NCI-H1930 (cell line): ENCODE results near the gene ING1.
"Not testable (repeated sequence)": the region's sequence is repeated elsewhere in the genome, so short reads cannot be mapped to it uniquely, and the experiment has no call there.

ENCODE experiments used
- DNase-seq, 2 experiments: peaks; one replicate each; lab custom pipeline; 2025; lab: John Stamatoyannopoulos, UW

Gene ING1

DNA sequence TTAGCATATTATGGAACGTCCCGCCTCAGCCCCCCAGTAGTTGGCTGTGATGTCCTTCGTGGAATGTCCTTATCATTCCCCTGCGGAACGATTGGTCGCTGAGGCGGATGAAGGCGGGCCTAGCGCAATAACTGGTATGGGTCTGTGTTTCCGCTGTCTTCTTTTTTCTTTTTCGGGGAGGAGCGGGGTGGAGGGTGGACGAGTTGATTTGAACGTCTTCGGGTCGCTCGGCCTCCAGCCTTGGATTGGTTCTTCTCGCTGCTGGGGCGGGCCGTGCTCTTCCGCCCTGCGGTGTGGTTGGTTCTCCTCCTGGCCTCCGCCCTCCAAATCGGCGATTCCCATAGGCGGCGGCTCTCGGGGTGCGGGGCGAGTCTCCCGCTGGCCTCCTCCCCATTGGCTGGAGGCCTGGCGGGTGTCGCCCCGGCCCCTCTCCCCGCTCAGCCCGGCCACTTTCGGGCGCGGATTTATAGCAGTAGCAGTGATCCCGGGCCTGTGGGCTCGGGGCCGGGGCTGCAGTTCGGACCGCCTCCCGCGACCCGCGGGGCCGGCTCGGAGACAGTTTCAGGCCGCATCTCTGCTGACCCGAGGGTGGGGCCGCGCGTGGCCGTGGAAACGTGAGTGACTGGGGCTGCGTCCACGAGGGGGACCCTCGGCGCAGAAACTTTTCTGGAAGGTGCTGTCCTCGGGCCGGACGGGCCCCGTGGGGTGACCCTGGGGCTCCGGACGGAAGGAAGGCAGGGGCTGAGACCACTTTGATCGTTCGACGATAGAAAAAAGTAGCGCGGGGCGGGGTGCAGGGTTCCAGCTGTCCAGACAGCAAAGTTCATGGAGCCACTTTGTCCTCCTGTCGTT, 2.1 kb downstream of the ING1 start:
- peak; percentile 100 for DNase-seq

- no peak for DNase-seq
Measured at GRCh38 chr13:110716247-110716515, 2.7 kb downstream of the ING1 start.

- DNase-seq = no peak
Measured at GRCh38 chr13:110719036-110719710, 5.7 kb downstream of the ING1 start.

DNA sequence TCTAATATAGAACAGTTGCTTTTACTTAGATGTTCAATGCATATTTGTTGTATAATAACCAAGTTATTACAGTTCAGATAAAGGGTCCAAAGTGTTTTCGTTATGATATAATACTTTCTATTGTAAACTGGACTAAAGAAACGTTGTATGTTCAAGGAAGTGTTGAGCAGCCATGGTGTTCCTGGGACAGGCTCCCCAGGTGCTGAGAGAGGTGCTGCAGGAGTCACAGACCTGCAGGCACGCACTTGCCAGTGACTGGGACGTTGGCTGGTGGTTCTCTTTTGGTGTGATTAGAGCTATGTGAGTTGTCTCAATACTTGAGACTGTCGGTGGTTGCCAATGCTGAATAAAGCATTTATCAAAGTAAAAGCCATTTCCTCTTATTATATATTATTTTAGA, 9.5 kb downstream of the ING1 start:
- no peak for DNase-seq

GRCh38 chr13:110723598-110723997, 10.1 kb downstream of the ING1 start:
- DNase-seq = no peak

DNA sequence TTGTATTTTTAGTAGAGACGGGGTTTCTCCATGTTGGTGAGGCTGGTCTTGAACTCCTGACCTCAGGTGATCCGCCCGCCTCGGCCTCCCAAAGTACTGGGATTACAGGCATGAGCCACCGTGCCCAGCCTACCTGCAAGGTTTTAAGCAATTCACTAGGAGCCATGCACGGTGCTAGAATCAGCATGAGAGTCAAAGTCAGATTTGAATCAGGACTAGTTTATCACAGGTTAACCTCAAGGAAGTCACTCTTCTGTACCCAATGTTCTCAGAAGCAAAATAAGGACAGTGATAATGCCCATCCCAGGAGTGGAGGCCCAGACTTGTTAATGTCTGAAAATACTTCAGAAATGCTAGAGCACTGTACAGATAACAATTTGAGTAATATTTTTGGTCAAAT, 12.7 kb downstream of the ING1 start:
- not testable (repeated sequence) for DNase-seq

DNA sequence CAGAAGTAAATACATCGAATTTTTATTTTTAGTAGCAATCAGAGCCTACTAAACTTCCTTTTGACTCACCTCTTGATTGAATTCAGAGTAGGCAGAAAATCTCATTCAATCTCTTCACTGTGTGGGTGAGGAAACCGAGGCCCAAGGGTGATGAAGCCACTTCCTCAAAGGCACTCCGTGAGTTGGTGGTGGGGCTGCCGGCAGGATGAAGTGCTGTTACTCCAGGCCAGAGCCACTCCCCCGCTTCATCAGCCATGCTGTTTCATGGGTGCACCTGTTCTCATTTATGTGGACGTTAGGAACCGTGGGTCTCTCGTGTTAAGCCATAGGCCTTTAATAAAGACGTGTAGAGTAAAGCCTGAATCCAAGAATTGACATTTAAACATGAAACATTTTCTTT, 13.2 kb downstream of the ING1 start:
- DNase-seq = no peak

- no peak for DNase-seq
Measured at GRCh38 chr13:110731072-110731471, 17.6 kb downstream of the ING1 start.

DNA sequence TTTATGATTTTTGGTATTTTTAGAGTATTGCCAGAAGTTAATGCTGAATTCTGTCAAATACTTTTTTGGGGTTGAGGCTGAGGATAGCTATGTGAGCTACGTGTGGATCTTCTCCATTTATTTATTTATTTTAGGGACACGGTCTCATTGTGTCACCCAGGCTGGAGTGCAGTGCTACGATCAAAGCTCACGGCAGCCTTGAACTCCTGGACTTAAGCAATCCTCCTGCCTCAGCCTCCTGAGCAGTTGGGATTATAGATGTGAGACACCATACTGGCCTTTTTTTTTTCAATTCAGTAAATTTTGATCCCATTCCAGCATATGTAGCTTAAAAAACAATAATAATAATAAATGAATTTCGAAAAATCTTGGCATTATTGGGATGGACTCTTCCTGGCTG, 21.1 kb downstream of the ING1 start:
- no peak for DNase-seq

DNA sequence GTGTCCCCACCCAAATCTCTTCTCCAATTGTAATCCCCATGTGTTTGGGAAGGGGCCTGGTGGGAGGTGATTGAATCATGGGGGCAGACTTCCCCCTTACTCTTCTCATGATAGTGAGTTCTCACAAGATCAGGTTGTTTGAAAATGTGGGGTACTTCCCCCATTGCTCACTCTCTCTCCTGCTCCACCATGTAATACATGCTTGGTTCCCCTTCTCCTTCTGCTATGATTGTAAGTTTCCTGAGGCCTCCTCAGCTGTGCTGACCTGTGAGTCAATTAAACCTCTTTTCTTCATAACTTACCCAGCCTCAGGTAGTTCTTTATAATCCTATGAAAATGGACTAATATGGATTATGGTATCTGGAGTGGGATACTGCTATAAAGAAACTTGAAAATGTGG, 24.1 kb downstream of the ING1 start:
- DNase-seq = no peak

- no peak for DNase-seq
Measured at GRCh38 chr13:110743687-110744086, 30.2 kb downstream of the ING1 start.

DNA sequence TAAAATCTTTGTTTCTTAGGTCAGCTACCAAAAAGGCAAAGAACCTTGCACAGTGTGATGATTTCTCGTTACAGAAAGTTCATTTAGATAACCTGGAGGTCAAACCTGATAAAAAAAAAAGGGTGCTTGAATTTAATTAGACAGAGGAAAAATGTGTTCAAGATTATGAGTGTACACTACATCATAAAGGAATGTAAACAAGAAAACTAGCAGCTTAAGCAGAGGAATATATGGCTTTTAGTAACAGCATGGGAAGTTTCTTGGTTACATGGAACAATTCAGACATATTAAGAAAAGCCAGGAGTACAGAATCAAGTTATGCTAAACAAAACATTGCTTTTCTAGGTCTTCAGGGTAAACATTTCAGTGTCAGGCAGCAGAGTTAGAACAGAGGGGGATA, 32.9 kb downstream of the ING1 start:
- no peak for DNase-seq

DNA sequence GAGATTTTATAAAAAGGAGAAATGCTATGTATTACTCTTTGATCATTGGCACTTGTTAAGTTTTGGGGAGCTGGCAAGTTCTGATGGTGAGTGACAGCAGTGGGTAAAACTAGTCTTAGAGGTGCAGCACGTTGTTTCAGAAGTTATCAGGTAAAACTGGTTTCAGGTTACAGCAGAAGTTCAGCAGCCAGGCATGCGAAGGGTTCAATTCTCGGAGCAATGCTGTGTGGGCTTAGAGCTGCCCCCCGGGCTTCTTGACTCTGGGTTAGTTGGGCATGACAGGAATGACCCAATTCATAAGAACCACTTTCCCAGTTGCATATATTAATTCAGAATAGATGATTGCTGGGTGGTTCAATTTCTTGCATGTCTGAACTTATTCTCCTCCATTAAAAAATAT, 34.8 kb downstream of the ING1 start:
- no peak for DNase-seq

DNA sequence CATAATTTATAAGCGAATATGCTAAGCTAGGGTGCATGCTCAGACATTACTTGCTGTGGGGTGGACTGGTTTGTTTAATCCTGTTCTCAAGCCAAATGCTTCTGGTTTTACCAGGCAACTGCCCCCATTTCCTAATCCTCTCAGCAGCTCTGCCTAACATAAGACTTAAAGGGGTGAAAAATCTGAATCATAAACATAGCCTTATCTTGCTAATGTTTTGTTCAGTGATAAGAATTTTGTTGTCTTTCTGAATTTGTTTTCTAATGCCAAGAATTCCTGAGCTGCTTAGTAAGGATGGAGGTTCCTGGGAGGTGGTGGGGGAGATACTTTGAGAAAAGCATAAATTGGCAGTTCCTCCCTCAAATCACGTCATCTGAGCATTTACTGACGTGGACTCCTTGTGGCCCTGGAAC, 42.7 kb downstream of the ING1 start:
- no peak for DNase-seq

DNA sequence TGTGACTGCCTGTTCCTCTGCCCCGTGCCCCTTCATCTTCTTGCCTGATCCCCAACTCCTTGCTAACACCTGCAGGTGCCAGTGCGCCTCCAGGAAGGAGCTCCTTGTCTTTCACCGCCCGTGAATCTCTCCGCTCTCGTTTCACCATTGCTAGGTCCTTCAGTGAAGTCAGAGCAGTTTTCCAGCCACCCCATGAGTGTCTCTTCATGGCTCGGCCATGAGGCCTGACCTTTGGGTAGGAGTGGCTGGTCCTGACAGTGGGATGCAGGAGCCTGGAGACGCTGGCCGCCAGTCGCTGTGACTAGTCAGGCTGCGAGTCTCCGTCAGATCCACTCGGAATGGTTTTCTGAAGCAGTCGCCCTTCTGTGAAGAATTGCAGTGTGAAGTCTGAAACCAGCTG, 43.8 kb downstream of the ING1 start:
- no peak for DNase-seq

GRCh38 chr13:110758195-110758805, 44.8 kb downstream of the ING1 start:
- DNase-seq = no peak

- DNase-seq = no peak
Measured at GRCh38 chr13:110759710-110760109, 46.2 kb downstream of the ING1 start.

DNA sequence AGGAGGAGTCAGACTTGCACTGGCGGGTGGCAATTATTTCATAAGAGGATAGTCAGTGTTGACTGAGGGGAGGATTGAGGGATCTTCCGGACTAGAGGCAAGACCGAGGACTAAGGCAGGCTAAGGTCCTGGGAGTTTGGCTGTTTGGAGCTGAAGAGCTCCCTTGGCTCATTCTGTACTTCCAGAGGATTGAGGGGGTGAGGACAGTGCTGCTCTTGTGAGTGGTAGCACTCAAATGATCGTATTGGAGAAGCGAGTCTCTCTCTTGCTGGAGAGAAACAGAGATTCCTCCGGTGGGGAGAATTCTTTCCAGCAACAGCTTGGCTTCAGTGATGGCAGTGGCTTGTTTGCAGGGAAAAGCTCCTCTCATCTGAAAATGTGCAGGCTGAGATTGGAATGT, 47.1 kb downstream of the ING1 start:
- no peak for DNase-seq

DNA sequence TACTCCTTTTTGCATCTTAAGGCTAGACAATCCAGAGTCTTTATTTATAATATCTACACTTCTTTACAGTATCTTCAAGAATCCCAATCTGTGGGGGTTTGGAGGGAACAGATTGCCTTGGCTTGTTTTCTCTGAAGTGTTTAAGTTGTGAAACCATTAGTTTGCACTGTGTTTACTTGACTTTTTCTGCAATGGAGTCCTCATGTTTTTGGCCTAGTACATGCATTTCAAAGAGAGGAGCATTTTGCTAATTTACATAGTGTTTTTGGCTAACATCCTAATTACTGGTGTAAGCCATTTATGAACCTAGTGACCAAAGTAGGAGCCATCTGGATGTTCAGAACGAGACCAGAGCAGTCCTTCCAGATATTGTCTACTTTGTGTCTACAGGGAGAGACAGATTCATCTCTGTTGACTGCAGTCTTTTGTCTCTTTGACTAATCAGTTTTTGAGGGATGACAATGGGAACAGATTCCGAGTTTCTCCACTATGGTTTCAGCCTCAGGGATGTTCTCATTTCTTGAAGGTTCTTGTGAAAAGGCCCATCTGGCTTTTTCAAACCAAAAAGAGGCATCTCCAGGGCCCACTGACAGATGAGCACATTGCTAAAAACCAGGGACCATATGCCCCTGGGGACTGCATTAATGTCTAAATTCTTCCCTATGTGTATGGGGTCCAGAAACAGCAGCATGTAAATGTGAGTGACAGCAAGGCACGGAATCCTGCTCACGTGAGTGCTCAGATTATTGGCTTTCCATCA, 53.4 kb downstream of the ING1 start:
- no peak for DNase-seq

DNA sequence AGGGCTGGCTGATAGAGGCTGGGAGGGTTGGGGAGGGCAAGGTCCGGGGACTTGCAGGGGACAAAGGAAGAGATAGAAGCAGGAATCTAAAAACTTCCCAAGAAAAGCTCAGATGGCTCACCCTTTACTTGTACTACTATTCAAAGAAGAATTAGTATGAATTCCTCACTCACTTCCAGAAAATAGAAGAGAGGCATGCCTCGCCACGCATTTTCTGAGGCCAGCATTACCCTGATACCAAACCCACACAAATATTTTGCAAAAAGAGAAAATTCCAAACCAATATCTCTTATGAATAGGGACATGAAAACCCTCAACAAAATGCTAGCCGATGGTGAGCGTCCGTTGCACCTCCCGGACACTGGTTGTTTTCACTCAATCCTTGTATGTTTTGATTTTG, 54.0 kb downstream of the ING1 start:
- no peak for DNase-seq

DNA sequence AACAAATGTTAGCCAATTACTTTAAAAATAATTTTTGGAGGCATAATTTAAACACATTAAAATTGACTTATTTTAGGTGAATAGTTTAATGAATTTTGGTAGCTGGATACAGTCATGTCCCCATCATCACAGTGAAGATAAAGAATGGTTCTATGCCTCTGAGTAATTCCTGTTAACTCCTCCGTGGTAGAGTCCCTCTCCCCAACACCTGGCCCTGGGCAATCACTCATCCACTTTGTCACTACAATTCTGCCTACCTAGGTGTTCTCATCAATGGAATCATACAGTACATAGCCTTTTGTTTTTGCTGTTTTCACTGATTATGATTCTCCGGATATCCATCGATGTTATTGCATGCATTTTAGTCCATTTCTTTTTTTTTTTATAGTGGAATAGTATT, 55.6 kb downstream of the ING1 start:
- DNase-seq = no peak

DNA sequence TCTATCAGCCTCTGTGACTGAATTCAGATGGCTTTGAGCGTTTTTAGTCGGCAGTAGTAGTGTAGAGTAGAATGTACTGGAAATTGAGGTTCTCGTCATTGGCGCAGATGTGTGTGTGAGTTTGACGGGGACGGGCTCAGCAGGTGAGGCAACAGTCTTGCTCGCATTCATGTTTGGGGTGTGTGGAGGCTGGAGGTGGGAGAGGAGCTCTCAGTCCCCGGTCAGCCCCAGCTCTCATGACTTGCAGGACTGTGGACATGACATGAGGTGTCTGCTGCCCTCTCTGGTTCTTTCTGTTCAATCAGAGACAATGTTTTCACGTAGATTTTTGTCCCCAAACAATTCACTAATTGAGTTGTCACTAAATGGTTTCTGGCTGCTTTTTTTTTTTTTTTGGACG, 57.2 kb downstream of the ING1 start:
- no peak for DNase-seq

DNA sequence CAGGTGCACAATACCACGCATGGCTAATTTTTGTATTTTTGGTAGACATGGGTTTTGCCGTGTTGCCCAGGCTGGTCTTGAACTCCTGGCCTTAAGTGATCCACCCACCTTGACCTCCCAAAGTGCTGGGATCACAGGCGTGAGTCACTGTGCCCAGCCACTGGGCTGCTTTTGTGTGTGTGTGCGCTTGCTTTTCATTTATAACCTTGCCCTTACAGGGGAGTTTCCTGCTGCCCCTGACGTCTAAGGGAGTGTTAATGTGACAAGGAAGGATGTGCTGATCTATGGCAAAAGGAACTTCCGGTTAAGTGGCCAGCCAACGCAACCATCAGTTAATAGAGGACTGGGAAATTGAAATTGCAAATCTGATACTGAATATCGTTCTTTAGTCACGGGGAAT, 57.7 kb downstream of the ING1 start:
- DNase-seq = no peak
